Gastroesophageal sphincter (tissue), 3 donors: Measurements from ENCODE around the gene ABCC12.

Experiments
- POLR2A ChIP-seq, 2 donors: fragments of 450-650 bp; IDR thresholded peaks; one replicate each; pipeline ENCODE4 v1.6.1; 2017; ENCODE audit warnings: antibody characterized with exemption in 2 of 2, mild to moderate bottlenecking in 2 of 2, moderate library complexity in 1 of 2
- POLR2AphosphoS5 ChIP-seq: sonication (generic); formaldehyde crosslinking; IDR thresholded peaks from one replicate; pipeline ENCODE4 v1.6.1; 2017; ENCODE audit warnings: antibody characterized with exemption
- TF ChIP-seq, protein P1 (sequence below), 4 experiments: fragments of 200-600 bp in 2 of 4; fragments of 450-650 bp in 2 of 4; sonication (generic) in 1 of 4; IDR thresholded peaks; one replicate each; pipeline ENCODE4 v1.5.1; 2017 to 2019; ENCODE audit warnings: antibody characterized with exemption in 4 of 4, mild to moderate bottlenecking in 2 of 4, moderate library complexity in 2 of 4

DNA sequence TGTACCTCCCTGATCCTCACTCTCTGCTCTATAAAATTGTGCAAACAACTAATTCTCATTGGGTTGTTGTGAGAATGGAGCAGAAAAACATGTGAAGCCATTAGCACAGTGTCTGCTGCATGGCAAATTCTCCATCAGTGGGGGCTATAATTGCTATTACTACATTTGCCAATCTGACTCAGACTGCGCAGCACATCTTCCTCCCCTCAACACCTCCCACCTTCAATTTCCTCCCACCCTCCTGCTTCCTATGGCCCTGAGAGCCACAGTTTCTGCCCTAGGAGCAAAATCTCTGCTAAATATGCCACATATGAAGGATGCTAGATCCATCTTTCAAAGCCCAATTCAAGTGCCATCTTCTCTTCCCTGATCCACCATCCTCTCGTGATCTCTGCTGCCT lies 37.0 kb downstream of the ABCC12 start:
- TF ChIP-seq, protein P1, sequence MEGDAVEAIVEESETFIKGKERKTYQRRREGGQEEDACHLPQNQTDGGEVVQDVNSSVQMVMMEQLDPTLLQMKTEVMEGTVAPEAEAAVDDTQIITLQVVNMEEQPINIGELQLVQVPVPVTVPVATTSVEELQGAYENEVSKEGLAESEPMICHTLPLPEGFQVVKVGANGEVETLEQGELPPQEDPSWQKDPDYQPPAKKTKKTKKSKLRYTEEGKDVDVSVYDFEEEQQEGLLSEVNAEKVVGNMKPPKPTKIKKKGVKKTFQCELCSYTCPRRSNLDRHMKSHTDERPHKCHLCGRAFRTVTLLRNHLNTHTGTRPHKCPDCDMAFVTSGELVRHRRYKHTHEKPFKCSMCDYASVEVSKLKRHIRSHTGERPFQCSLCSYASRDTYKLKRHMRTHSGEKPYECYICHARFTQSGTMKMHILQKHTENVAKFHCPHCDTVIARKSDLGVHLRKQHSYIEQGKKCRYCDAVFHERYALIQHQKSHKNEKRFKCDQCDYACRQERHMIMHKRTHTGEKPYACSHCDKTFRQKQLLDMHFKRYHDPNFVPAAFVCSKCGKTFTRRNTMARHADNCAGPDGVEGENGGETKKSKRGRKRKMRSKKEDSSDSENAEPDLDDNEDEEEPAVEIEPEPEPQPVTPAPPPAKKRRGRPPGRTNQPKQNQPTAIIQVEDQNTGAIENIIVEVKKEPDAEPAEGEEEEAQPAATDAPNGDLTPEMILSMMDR (IDR thresholded peaks at IDR 0.05) = no peak
- no peak for TF ChIP-seq POLR2AphosphoS5
- TF ChIP-seq POLR2A (IDR thresholded peaks at IDR 0.05) = no peak
